Transverse colon (tissue), 4 donors: ENCODE data around the gene PARVA. TPM values are rescaled to one million over a fixed set of nuclear protein-coding genes. Genes with fewer than 3 reads are reported as not detected.

Source experiments
- DNase-seq: peaks from one replicate; pipeline ENCODE4 v3.0.0-alpha.2; 2019
- H3K27ac ChIP-seq, 4 donors: fragments of 200-600 bp; sonication (generic); 2 replicates each; pipeline ENCODE4 v1.5.1; 2016 to 2018; ENCODE audit warnings: inconsistent platforms in 4 of 4
- H3K27me3 ChIP-seq: fragments of 200-600 bp; sonication (generic); 2 replicates; pipeline ENCODE4 v1.5.1; 2017; ENCODE audit warnings: inconsistent platforms
- H3K36me3 ChIP-seq, 4 donors: fragments of 200-600 bp; sonication (generic); 2 replicates each; pipeline ENCODE4 v1.5.1; 2017 to 2019; ENCODE audit warnings: inconsistent platforms in 4 of 4
- H3K4me1 ChIP-seq, 4 donors: fragments of 200-600 bp; sonication (generic); 2 replicates each; pipeline ENCODE4 v1.5.1; 2017 to 2020; ENCODE audit warnings: inconsistent platforms in 4 of 4
- H3K4me3 ChIP-seq, 4 donors: fragments of 200-600 bp; sonication (generic); 1 replicate in 1 of 4; 2 replicates in 3 of 4; pipeline versions ENCODE4 v1.5.1 to v1.6.1; 2017 to 2019; ENCODE audit warnings: inconsistent platforms in 4 of 4
- H3K9me3 ChIP-seq, 2 donors: fragments of 200-600 bp; sonication (generic); 2 replicates each; pipeline ENCODE4 v1.5.1; 2017 to 2019; ENCODE audit warnings: inconsistent platforms in 2 of 2
- CTCF ChIP-seq, 5 experiments: fragments of 200-600 bp in 3 of 5; fragments of 450-650 bp in 2 of 5; sonication (generic) in 3 of 5; IDR thresholded peaks; 1 replicate in 2 of 5; 2 replicates in 3 of 5; pipeline ENCODE4 v1.5.1; 2016 to 2017; ENCODE audit warnings: antibody characterized with exemption in 5 of 5, inconsistent platforms in 3 of 5, mild to moderate bottlenecking in 2 of 5, moderate library complexity in 1 of 5
- EP300 ChIP-seq: sonication (generic); formaldehyde crosslinking; IDR thresholded peaks from one replicate; pipeline ENCODE4 v1.6.1; 2017; ENCODE audit warnings: antibody characterized with exemption, low read depth
- POLR2A ChIP-seq: fragments of 450-650 bp; IDR thresholded peaks from one replicate; pipeline ENCODE4 v1.6.1; 2016; ENCODE audit warnings: antibody characterized with exemption, mild to moderate bottlenecking, moderate library complexity
- POLR2AphosphoS5 ChIP-seq, 3 donors: sonication (generic); formaldehyde crosslinking; IDR thresholded peaks; one replicate each; pipeline ENCODE4 v1.6.1; 2016; ENCODE audit warnings: antibody characterized with exemption in 3 of 3
- WGBS, 2 donors: methylation state at CpG; one replicate each; pipeline ENCODE4 v1.1.5; 2018; ENCODE audit warnings: low coverage in 1 of 2; 5-methylcytosine and 5-hydroxymethylcytosine counted together
- in situ Hi-C, 4 donors: fragments of 200-750 bp; cut with MboI; loops; one replicate each; pipeline versions ENCODE4 v1.15.0 to v1.15.1; 2017; ENCODE audit warnings: low sequenced_read_pairs in 3 of 4, low pct_ligation_motif_present in 1 of 4, low pct_unique_long_range_greater_than_20kb in 1 of 4
- intact Hi-C: fragments of 100-400 bp; cut with DNase I; formaldehyde crosslinking; loops from one replicate; pipeline ENCODE4 v1.15.1; 2023; ENCODE audit warnings: low total_unique reads
- total RNA-seq, 4 donors: library from RNA; depleted of rRNA; stranded (reverse); fragments of >200 nt; gene quantifications; one replicate each; pipeline ENCODE4 v1.1.0, GENCODE V29; 2016

The PARVA gene
- total RNA-seq, 4 donors from 2014 or later = 34.3 to 82.0 (median 45.1) TPM

- Histone ChIP-seq H3K27me3 (no peaks in the 10 kb centered on the region), H3K9me3 (no peaks in the 10 kb centered on the region), H3K4me1 (peaks cover 11 to 67% (median 34%) of the 10 kb centered on the region in 4 donors), H3K36me3 (no peaks in the 10 kb centered on the region), H3K27ac (peak overlapping the region; percentile 76 to 99 (median 98)), H3K4me3 (no peak overlapping the region)
- TF ChIP-seq CTCF (IDR thresholded peaks at IDR 0.05) (no peak), POLR2A (no peak), POLR2AphosphoS5 (IDR thresholded peaks at IDR 0.05) (no peak), EP300 (no peak)
- DNase-seq = no peak
- in situ Hi-C loops (no loop called here), intact Hi-C loops (no loop called here)
- 61% methylated on average over 2 of the region's 2 CpGs; no CpG with 5 or more reads in 1 of the 2 donors for WGBS, 2 donors
These were observed 9.4 kb downstream of the PARVA start for GRCh38 chr11:12386745-12387144.

GRCh38 chr11:12388173-12388572, 10.8 kb downstream of the PARVA start:
- peaks cover 0 to under 1% of the 10 kb centered on the region in 2 donors for H3K9me3 ChIP-seq
- no peaks in the 10 kb centered on the region for H3K27me3 ChIP-seq
- peak overlapping the region; percentile 76 to 99 (median 98) for H3K27ac ChIP-seq
- no peak for DNase-seq
- TF ChIP-seq POLR2A (no peak), EP300 (no peak), CTCF (IDR thresholded peaks at IDR 0.05) (no peak), POLR2AphosphoS5 (IDR thresholded peaks at IDR 0.05) (no peak)
- intact Hi-C loops = no loop called here
- in situ Hi-C loops = no loop called here
- H3K4me3 ChIP-seq = no peak overlapping the region
- H3K4me1 ChIP-seq = peaks cover 11 to 62% (median 34%) of the 10 kb centered on the region in 4 donors
- H3K36me3 ChIP-seq = no peaks in the 10 kb centered on the region
- WGBS, 2 donors = 61% methylated on average over 3 of the region's 3 CpGs; no CpG with 5 or more reads in 1 of the 2 donors

- Histone ChIP-seq H3K27ac (peak overlapping the region; percentile 76 to 99 (median 98)), H3K36me3 (no peaks in the 10 kb centered on the region), H3K4me3 (no peak overlapping the region), H3K9me3 (peaks cover 0 to 3% of the 10 kb centered on the region in 2 donors), H3K27me3 (no peaks in the 10 kb centered on the region), H3K4me1 (peaks cover 11 to 62% (median 34%) of the 10 kb centered on the region in 4 donors)
- in situ Hi-C loops (no loop called here), intact Hi-C loops (no loop called here)
- WGBS, 2 donors = 68% methylated on average over 2 of the region's 2 CpGs; no CpG with 5 or more reads in 1 of the 2 donors
- TF ChIP-seq POLR2A (no peak), POLR2AphosphoS5 (IDR thresholded peaks at IDR 0.05) (no peak)
- DNase-seq = no peak
These were observed 11.7 kb downstream of the PARVA start for GRCh38 chr11:12388939-12389670.

- Histone ChIP-seq H3K4me3 (no peak overlapping the region), H3K36me3 (no peaks in the 10 kb centered on the region), H3K27ac (peak overlapping the region; percentile 76 to 99 (median 98)), H3K4me1 (peaks cover 11 to 62% (median 34%) of the 10 kb centered on the region in 4 donors), H3K27me3 (no peaks in the 10 kb centered on the region), H3K9me3 (peaks cover 0 to 3% of the 10 kb centered on the region in 2 donors)
- in situ Hi-C loops (no loop called here), intact Hi-C loops (no loop called here)
- DNase-seq = no peak
- TF ChIP-seq CTCF (IDR thresholded peaks at IDR 0.05) (no peak), POLR2A (no peak), EP300 (no peak), POLR2AphosphoS5 (IDR thresholded peaks at IDR 0.05) (no peak)
- 39 to 48% methylated on average over 6 to 10 of the region's 10 CpGs for WGBS, 2 donors
These were observed 12.6 kb downstream of the PARVA start for GRCh38 chr11:12389676-12390657.
